Sigmoid colon (tissue), 4 donors: Measurements from ENCODE around the gene DCLK3.

ENCODE experiments used
- POLR2AphosphoS5 ChIP-seq, 4 donors: sonication (generic); formaldehyde crosslinking; IDR thresholded peaks; one replicate each; pipeline ENCODE4 v1.6.1; 2017; ENCODE audit warnings: antibody characterized with exemption in 4 of 4
- TF ChIP-seq, protein P1 (sequence below), 4 experiments: fragments of 450-650 bp in 3 of 4; fragments of 200-600 bp in 1 of 4; IDR thresholded peaks; one replicate each; pipeline ENCODE4 v1.5.1; 2016 to 2019; ENCODE audit warnings: antibody characterized with exemption in 4 of 4, mild to moderate bottlenecking in 3 of 4, moderate library complexity in 2 of 4

DNA sequence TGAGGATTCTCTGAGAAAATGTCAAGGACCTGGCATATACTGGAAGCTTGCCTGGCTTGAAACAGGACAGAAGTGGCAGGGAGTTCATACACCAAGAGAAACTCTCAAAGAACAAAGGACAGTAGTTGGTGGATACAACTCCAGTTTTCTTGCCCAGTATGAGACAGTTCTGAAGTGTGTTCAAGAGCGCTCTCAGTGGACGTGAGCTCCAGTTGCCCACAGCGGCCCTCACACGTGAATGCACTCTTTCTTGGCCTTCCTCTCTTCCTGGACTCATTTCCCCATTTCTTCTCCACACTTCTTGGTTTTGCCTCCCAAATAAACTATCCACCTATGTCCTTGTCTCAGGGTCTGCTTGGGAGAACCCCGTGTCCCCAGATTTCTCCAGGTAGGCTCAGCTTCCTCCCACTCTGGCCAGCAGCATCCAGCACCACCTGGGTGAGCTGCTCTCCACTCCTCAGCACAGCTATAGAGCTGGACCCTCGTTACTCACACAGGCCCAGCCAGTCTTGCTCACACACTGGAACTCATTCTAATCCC, 54.5 kb downstream of the DCLK3 start:
- TF ChIP-seq, protein P1, sequence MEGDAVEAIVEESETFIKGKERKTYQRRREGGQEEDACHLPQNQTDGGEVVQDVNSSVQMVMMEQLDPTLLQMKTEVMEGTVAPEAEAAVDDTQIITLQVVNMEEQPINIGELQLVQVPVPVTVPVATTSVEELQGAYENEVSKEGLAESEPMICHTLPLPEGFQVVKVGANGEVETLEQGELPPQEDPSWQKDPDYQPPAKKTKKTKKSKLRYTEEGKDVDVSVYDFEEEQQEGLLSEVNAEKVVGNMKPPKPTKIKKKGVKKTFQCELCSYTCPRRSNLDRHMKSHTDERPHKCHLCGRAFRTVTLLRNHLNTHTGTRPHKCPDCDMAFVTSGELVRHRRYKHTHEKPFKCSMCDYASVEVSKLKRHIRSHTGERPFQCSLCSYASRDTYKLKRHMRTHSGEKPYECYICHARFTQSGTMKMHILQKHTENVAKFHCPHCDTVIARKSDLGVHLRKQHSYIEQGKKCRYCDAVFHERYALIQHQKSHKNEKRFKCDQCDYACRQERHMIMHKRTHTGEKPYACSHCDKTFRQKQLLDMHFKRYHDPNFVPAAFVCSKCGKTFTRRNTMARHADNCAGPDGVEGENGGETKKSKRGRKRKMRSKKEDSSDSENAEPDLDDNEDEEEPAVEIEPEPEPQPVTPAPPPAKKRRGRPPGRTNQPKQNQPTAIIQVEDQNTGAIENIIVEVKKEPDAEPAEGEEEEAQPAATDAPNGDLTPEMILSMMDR (IDR thresholded peaks at IDR 0.05): no peak
- TF ChIP-seq POLR2AphosphoS5 (IDR thresholded peaks at IDR 0.05): no peak
